HG03565 (cell line): Measurements from ENCODE around the gene WNK4.

Experiments
- ATAC-seq: cut with Tn5 transposase; IDR thresholded peaks from one replicate; pipeline ENCODE4 v1.9.1; 2021; ENCODE audit warnings: mild to moderate bottlenecking, moderate library complexity; ENCODE audit not compliant: unreplicated experiment

The WNK4 gene

GRCh38 chr17:42832934-42833766 lies 52.7 kb downstream of the WNK4 start, which contains the start of gene PSME3:
Gene PSME3 (plus strand): TSS chr17:42833397. CDS start chr17:42833632, 235 bp downstream.
- ATAC-seq, result peak; percentile 84

DNA sequence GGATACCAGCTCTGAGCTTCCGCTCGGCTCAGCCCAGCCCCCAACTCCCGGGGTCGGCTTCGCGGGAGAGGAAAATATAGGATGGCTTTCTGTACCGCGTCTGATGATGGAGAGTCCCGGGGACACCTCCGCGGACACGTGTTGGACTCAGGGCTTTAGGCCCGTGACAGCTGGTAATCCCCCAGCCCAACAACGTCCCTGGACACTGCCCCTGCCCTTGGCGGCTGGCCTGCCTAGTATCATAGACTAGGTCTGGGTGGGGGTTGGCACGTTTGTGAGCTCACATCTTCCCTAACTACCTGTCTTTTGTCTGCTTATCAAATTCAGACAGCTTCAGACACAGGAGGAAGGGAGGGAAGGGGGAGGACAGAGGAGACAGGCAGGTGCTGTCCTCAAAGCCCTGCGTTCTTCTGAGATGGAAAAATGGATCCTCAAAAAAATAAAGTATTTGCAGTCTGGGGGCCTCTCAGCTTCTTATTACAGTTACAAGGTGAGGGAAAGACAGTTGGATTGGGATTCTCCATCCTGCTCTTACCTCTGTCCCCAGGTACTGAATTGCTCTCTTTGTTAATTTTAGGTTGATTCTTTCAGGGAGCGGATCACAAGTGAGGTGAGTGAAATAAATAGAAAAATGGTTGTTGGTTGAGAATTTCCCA lies 53.5 kb downstream of the WNK4 start:
- peak; percentile 8 for ATAC-seq

- no peak for ATAC-seq
Observed at GRCh38 chr17:42835732-42836131, 55.3 kb downstream of the WNK4 start.

- no peak for ATAC-seq
Observed at GRCh38 chr17:42841975-42842685, 61.7 kb downstream of the WNK4 start.

- no peak for ATAC-seq
Observed at GRCh38 chr17:42843358-42843934, 63.0 kb downstream of the WNK4 start.

DNA sequence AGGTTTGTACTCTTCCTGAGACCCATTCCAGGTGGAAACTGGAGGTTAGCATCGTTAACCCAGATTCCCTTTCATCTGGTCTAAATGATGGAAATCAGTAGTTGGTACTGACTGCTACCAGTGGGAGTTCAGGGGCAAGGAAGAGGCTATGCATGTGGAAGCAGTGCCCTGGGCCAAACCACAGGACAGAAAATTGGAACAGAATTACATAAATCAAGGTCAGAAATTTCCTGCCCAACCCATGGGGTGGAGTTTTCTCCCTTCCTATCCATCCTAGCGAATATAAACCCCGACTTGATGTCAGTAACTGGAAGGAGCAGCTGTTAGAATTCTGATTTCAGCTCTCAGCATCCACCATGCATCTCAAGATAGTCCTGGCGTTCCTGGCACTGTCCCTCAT lies 63.9 kb downstream of the WNK4 start, which contains the start of gene AOC2:
AOC2 (plus strand) TSS at position 310 of the 400 bp plus-strand sequence; CDS start at position 357, 47 bp downstream.
- ATAC-seq, result no peak

DNA sequence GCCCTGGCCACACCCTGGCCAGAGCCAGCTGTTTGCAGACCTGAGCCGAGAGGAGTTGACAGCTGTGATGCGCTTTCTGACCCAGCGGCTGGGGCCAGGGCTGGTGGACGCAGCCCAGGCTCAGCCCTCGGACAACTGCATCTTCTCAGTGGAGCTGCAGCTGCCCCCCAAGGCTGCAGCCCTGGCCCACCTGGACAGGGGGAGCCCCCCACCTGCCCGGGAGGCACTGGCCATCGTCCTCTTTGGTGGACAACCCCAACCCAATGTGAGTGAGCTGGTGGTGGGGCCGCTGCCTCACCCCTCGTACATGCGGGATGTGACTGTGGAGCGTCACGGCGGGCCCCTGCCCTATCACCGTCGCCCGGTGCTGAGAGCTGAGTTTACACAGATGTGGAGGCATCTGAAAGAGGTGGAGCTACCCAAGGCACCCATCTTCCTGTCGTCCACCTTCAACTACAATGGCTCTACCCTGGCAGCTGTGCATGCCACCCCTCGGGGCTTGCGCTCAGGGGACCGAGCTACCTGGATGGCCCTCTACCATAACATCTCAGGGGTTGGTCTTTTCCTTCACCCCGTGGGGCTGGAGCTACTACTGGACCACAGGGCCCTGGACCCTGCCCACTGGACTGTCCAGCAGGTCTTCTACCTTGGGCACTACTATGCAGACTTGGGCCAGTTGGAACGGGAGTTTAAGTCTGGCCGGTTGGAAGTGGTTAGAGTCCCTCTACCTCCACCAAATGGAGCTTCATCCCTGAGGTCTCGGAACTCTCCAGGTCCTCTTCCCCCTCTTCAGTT lies 64.5 kb downstream of the WNK4 start:
- ATAC-seq, result no peak

- no peak for ATAC-seq
Observed at GRCh38 chr17:42845556-42845917, 65.1 kb downstream of the WNK4 start.

DNA sequence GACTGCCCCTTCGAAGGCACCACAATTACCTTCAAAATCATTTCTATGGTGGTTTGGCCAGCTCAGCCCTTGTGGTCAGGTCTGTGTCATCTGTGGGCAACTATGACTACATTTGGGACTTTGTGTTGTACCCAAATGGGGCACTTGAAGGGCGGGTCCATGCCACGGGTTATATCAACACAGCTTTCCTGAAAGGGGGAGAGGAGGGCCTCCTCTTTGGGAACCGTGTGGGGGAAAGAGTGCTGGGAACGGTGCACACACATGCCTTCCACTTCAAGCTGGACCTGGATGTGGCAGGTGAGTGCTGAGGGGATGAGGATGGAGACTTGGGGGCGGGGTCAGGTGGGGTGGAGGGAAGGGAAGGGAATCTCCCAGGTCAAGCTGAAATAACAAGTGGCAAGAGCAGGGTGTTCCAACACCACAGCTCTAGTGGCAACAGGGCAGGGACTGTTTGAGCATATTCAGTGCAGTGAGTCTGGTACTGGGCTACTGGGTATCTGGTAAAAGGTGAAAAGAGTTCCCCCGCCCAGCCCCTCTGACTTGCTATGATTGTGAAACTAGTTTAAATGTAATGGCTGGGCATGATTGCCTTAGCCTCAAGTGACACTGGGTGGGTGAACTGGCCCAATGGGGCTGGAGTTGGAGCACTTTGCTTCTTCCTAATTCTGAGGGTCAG lies 65.6 kb downstream of the WNK4 start:
- ATAC-seq, result no peak
